Peyer's patch (tissue), 4 donors: Measurements from ENCODE around the gene ITPKB.

Experiments
- POLR2A ChIP-seq, 2 donors: fragments of 450-650 bp; IDR thresholded peaks; one replicate each; pipeline ENCODE4 v1.5.1; 2017; ENCODE audit warnings: antibody characterized with exemption in 2 of 2, mild to moderate bottlenecking in 2 of 2, moderate library complexity in 2 of 2
- TF ChIP-seq, protein P1 (sequence below), 6 experiments: fragments of 450-650 bp in 4 of 6; fragments of 200-600 bp in 2 of 6; sonication (generic) in 1 of 6; IDR thresholded peaks; one replicate each; pipeline ENCODE4 v1.5.1; 2017 to 2019; ENCODE audit warnings: antibody characterized with exemption in 6 of 6, mild to moderate bottlenecking in 3 of 6, moderate library complexity in 1 of 6

DNA sequence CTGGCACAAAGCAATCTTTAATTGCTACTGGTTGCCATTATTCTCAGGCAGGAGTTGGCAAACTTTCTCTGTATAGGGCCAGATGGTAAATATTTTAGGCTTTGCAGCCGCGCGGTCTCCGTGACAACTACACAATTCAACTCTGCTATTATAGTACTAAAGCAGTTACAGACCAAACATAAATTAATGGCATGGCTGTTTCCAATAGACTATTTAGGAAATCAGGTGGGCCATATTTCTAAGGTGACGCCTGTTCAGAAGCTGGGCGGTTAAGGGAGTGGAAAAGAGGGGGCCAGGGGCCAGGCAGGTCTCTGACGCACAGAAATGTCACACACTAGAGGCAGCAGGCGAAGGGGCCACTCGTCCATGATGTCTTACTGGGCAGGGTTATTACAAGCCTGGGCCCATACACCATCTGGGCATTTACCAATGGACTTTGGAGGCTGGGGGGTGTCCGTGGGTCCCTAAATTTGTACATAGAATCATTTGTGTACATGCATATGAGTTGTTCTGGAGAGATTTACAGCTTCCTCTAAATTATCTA lies 110.4 kb downstream of the ITPKB start:
- TF ChIP-seq, protein P1, sequence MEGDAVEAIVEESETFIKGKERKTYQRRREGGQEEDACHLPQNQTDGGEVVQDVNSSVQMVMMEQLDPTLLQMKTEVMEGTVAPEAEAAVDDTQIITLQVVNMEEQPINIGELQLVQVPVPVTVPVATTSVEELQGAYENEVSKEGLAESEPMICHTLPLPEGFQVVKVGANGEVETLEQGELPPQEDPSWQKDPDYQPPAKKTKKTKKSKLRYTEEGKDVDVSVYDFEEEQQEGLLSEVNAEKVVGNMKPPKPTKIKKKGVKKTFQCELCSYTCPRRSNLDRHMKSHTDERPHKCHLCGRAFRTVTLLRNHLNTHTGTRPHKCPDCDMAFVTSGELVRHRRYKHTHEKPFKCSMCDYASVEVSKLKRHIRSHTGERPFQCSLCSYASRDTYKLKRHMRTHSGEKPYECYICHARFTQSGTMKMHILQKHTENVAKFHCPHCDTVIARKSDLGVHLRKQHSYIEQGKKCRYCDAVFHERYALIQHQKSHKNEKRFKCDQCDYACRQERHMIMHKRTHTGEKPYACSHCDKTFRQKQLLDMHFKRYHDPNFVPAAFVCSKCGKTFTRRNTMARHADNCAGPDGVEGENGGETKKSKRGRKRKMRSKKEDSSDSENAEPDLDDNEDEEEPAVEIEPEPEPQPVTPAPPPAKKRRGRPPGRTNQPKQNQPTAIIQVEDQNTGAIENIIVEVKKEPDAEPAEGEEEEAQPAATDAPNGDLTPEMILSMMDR (IDR thresholded peaks at IDR 0.05): no peak
- TF ChIP-seq POLR2A (IDR thresholded peaks at IDR 0.05): no peak
